ENCODE measurements around the gene ATP8A2.

ATP8A2 gene

DNA sequence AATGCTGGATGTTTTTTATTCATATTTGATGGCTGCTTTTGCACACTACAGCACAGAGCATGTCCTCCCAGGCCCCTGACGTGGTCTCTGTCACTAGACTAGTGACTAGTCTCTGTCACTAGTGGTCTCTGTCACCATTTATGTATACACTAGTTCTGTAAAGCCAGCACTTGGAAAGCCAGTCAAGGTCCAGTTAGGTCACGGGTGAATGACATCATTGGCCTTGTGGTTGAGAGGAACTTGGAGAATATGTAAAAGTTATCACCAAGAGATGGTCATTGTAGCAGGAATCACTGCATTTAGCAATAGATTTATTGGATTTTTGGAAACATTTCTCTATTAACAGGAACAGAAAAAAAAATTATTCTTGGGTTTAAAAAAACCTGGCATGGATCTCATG lies 607.2 kb downstream of the ATP8A2 start:
- H3K27ac ChIP-seq, result peak overlapping the region; percentile 68
- TF ChIP-seq, protein P1, sequence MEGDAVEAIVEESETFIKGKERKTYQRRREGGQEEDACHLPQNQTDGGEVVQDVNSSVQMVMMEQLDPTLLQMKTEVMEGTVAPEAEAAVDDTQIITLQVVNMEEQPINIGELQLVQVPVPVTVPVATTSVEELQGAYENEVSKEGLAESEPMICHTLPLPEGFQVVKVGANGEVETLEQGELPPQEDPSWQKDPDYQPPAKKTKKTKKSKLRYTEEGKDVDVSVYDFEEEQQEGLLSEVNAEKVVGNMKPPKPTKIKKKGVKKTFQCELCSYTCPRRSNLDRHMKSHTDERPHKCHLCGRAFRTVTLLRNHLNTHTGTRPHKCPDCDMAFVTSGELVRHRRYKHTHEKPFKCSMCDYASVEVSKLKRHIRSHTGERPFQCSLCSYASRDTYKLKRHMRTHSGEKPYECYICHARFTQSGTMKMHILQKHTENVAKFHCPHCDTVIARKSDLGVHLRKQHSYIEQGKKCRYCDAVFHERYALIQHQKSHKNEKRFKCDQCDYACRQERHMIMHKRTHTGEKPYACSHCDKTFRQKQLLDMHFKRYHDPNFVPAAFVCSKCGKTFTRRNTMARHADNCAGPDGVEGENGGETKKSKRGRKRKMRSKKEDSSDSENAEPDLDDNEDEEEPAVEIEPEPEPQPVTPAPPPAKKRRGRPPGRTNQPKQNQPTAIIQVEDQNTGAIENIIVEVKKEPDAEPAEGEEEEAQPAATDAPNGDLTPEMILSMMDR (conservative IDR thresholded peaks at IDR 0.05), result no peak
- TF ChIP-seq ZFX (IDR thresholded peaks at IDR 0.05), result no peak

DNA sequence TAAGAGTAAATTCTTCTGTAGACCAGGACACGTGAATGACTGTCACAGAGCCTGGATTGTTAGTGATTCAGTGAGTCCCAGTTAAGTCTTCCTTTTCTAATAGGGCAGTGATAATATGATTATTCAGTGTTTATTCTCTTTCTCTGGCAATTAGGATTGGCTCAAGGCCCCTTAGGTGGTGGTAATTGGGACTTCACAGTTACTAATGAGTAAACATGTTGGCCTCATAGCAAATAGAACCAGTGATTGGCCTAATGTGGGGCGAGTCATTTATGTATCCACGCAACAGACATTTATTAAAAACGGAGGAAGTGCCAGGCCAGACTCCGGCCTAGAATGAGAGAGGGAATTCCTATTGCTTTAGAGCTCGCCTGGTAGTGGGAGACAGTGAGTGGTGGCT lies 607.6 kb downstream of the ATP8A2 start:
- H3K27ac ChIP-seq, result no peak overlapping the region
- TF ChIP-seq, protein P1 (conservative IDR thresholded peaks at IDR 0.05), result no peak
- TF ChIP-seq ZFX (IDR thresholded peaks at IDR 0.05), result no peak

DNA sequence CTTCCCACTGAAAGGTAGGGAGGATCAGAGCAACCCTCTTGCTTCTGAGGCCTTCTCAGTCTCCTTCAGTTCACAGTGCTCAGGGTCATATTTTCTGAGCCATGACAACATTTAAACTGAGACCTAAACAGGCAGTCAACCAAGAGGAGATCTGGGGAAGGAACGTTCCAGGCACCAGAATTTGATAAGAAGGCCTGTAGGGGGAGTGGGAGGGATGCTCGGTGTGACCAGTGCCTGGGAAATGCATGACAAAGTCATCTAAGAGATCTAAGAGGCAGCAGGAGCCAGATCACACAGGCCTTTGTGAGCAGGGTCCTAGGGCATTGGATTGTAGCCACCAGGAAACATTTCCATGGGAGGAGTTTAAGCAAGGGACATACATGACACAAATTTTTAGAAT lies 608.5 kb downstream of the ATP8A2 start:
- H3K27ac ChIP-seq, result peak overlapping the region; percentile 33
- TF ChIP-seq, protein P1 (conservative IDR thresholded peaks at IDR 0.05), result peak; percentile 85; the same call in 1 of the 2 replicates
- TF ChIP-seq ZFX (IDR thresholded peaks at IDR 0.05), result no peak

- TF ChIP-seq, protein P1 (conservative IDR thresholded peaks at IDR 0.05), result no peak
- no peak for TF ChIP-seq ZFX (IDR thresholded peaks at IDR 0.05)
- no peak overlapping the region for H3K27ac ChIP-seq
These were observed 609.3 kb downstream of the ATP8A2 start for GRCh38 chr13:25981060-25981459.

GRCh38 chr13:25982907-25983306 lies 611.1 kb downstream of the ATP8A2 start:
- no peak overlapping the region for H3K27ac ChIP-seq
- no peak for TF ChIP-seq ZFX (IDR thresholded peaks at IDR 0.05)
- TF ChIP-seq, protein P1 (conservative IDR thresholded peaks at IDR 0.05), result no peak

- TF ChIP-seq ZFX (IDR thresholded peaks at IDR 0.05), result no peak
- TF ChIP-seq, protein P1 (conservative IDR thresholded peaks at IDR 0.05), result no peak
- H3K27ac ChIP-seq, result no peak overlapping the region
These were observed 616.2 kb downstream of the ATP8A2 start for GRCh38 chr13:25987987-25988386.

DNA sequence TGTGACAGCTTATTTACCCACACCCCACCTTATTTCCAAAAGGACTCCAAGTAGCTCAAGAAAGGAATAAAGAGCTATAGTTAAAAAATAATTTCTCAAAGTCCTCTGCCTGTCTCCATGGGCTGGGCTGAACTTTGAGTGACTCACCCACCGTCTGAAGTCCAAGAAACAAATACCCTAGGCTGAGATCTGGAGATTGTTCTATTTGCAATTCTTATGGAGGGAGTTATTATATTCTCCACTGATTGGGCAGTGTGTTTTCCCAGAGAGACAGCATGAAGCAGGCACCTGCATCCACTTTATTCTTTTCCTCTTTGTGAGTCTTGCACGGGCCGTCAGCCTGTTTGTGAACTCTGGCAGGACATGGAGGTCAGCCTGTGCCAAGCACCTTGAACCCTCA lies 616.9 kb downstream of the ATP8A2 start:
- H3K27ac ChIP-seq, result no peak overlapping the region
- TF ChIP-seq, protein P1 (conservative IDR thresholded peaks at IDR 0.05), result no peak
- TF ChIP-seq ZFX (IDR thresholded peaks at IDR 0.05), result no peak
